Mesendoderm (in vitro differentiated cells): Measurements from ENCODE around the gene PSAPL1.

Source experiments
- DNase-seq: peaks from one replicate; pipeline ENCODE4 v3.0.0; 2013
- H2AK5ac ChIP-seq: 2 replicates; pipeline ENCODE4 v1.6.1; 2013; ENCODE audit warnings: low read length, inconsistent platforms
- H2BK120ac ChIP-seq: 2 replicates; pipeline ENCODE4 v1.6.1; 2013; ENCODE audit warnings: low read depth, mild to moderate bottlenecking, low read length, moderate library complexity, mixed read lengths
- H2BK15ac ChIP-seq: replicated peaks from 2 replicates; pipeline ENCODE4 v1.6.1; 2013; ENCODE audit warnings: low read depth, mild to moderate bottlenecking, moderate library complexity
- H2BK5ac ChIP-seq: 2 replicates; pipeline ENCODE4 v1.6.1; 2013; ENCODE audit warnings: low read length, inconsistent platforms
- H3K18ac ChIP-seq: 2 replicates; pipeline ENCODE4 v1.6.1; 2013; ENCODE audit warnings: mild to moderate bottlenecking, low read length, mixed read lengths
- H3K23ac ChIP-seq: one replicate; pipeline ENCODE4 v1.6.1; 2013; ENCODE audit warnings: low read length
- H3K27ac ChIP-seq: 2 replicates; pipeline ENCODE4 v1.5.1; 2013; ENCODE audit warnings: low read depth, mild to moderate bottlenecking, inconsistent platforms, low read length, moderate library complexity
- H3K27me3 ChIP-seq: 2 replicates; pipeline ENCODE4 v1.6.1; 2013; ENCODE audit warnings: low read length, control low read depth, mild to moderate bottlenecking, inconsistent platforms; ENCODE audit not compliant: insufficient read depth, poor library complexity
- H3K36me3 ChIP-seq: 2 replicates; pipeline ENCODE4 v1.6.1; 2013; ENCODE audit warnings: low read length, inconsistent platforms; ENCODE audit not compliant: control insufficient read depth, insufficient read depth
- H3K4ac ChIP-seq: one replicate; pipeline ENCODE4 v1.6.1; 2013; ENCODE audit warnings: low read depth, mild to moderate bottlenecking, low read length, moderate library complexity
- H3K4me1 ChIP-seq: 2 replicates; pipeline ENCODE4 v1.6.1; 2013; ENCODE audit warnings: low read depth, low read length, inconsistent platforms; ENCODE audit not compliant: control insufficient read depth
- H3K4me2 ChIP-seq: 2 replicates; pipeline ENCODE4 v1.6.1; 2013; ENCODE audit warnings: low read length
- H3K4me3 ChIP-seq: 2 replicates; pipeline ENCODE4 v1.5.1; 2013; ENCODE audit warnings: mild to moderate bottlenecking, low read length
- H3K56ac ChIP-seq: one replicate; pipeline ENCODE4 v1.6.1; 2013; ENCODE audit warnings: low read length
- H3K79me1 ChIP-seq: 2 replicates; pipeline ENCODE4 v1.6.1; 2013; ENCODE audit warnings: low read length, inconsistent platforms
- H3K79me2 ChIP-seq: 2 replicates; pipeline ENCODE4 v1.6.1; 2013; ENCODE audit warnings: mild to moderate bottlenecking, low read length; ENCODE audit not compliant: control insufficient read depth, insufficient read depth
- H3K9ac ChIP-seq: 2 replicates; pipeline ENCODE4 v1.6.1; 2013; ENCODE audit warnings: low read length, inconsistent platforms
- H4K5ac ChIP-seq: one replicate; pipeline ENCODE4 v1.6.1; 2013; ENCODE audit warnings: low read length
- H4K8ac ChIP-seq: one replicate; pipeline ENCODE4 v1.6.1; 2013; ENCODE audit warnings: low read depth, mild to moderate bottlenecking, control low read depth, low read length, moderate library complexity
- WGBS: extraction: QIAGEN DNeasy Blood & Tissue Kit; methylation state at CpG from one replicate; pipeline ENCODE4 v1.1.7; 2013; ENCODE audit warnings: low lambda C conversion rate, missing lambda C conversion rate; ENCODE audit not compliant: insufficient coverage; ENCODE audit errors: extremely low coverage; 5-methylcytosine and 5-hydroxymethylcytosine counted together

The PSAPL1 gene

DNA sequence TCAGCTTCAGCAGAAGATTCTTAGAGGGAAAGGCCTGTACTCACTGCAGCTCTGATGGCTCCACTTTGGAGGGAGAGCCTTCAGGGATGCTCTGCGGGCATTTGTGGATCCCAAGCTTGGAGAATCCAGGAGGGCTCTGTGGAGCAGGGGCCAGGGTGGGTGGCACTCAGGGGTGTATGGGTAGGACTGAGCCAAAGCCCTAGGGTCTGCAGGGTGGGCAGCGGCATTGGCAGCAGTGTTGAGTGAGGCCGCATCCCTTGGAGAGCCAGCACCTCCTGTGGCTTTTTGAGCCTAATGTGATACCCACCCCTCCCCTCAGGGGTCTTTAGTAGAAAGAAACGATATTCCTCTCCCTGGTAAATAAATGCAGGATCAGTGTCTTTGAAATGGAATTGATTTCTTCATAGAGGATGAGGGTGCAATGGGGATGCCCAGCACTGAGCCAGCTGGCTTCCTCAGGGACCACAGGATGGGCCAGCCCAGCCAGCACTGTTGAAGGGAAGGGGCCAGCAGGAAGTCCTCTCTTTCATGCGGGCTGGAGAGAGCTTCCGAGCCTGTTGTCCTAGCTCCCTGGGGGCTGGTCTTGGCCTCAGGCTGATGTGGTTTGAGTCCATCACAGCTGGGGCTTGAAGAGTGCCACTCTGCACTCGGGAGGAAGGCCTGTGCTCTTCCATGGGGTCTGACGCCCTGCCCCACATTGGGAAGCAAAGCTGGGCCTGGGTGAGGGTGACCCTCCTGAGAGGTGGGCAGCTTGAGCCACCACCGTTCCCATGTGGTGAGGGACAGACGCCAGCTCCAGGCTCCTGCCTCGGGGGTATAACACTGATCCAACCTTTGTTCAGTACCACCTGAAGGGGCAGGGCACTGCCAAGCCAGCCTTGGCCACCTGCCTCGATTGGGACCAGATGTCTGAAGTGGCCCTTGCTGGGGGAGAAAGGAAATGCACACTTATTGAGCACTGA is 49.5 kb downstream of the PSAPL1 start:
- H3K4me1 ChIP-seq = no peaks in the 10 kb centered on the region

DNA sequence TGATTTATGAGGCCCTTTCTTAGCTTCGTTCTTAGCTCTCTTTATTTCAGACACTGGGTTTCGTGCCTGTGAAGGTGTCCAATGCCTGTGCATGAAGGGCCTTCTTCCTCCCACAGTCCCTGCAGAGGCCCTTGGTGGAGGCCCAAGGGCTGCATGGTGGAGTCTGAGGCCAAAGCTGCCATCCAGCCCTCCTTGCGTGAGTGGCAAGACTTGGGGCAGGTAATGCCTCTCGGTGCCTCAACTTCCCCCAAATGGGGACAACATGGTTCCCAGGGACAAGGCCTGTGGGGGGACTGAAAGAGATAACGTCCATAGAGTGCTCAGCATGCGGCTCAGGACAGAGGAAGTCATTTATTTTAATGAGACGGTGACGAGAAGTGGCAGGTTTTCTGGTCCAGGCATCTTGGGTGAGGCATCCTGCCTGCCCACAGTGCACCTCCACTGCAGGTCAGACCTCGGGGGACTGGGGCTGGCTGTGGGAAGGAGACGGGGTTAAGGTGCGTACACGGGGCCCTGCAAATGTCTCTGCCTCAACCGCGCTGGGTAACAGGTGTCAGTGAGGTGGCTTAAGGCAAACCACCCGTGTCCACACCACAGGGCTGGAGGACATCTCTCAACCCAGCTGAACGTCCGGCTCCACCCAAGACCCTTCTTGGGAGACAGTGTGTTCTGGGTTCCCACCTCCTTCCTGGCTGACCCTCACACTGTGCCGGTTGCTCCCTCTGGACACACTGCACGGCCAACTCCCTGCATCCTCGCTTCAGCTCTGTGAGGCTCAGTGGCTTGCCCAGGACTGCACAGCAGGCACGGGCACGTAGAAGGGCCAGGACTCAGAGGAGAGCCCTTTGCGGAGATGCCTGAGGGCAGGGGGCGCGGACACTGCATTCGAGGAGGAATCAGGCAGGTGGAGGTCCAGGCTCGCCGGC is 50.5 kb downstream of the PSAPL1 start:
- H3K18ac ChIP-seq = no peak overlapping the region
- H3K79me1 ChIP-seq = no peaks in the 10 kb centered on the region
- H2BK5ac ChIP-seq = no peak overlapping the region
- no peak overlapping the region for H2AK5ac ChIP-seq
- no peaks in the 10 kb centered on the region for H3K4me1 ChIP-seq
- WGBS = no CpG with 5 or more reads among the region's 28 CpGs
- no peaks in the 10 kb centered on the region for H3K27me3 ChIP-seq
- no peaks in the 10 kb centered on the region for H3K36me3 ChIP-seq
- H3K4me3 ChIP-seq = no peak overlapping the region
- H2BK120ac ChIP-seq = no peak overlapping the region
- no peak overlapping the region for H3K27ac ChIP-seq
- no peak overlapping the region for H2BK15ac ChIP-seq
- H3K9ac ChIP-seq = no peak overlapping the region
- H4K5ac ChIP-seq = no peak overlapping the region
- no peak overlapping the region for H4K8ac ChIP-seq
- H3K4ac ChIP-seq = no peak overlapping the region
- DNase-seq = no peak
- H3K79me2 ChIP-seq = no peaks in the 10 kb centered on the region
- no peak overlapping the region for H3K56ac ChIP-seq
- no peak overlapping the region for H3K23ac ChIP-seq
- no peak overlapping the region for H3K4me2 ChIP-seq

More for the DNA sequence above, 49.5 kb downstream of the PSAPL1 start:
- H4K8ac ChIP-seq = no peak overlapping the region
- H2BK15ac ChIP-seq = no peak overlapping the region
- no peak for DNase-seq
- no peaks in the 10 kb centered on the region for H3K79me1 ChIP-seq
- H3K4ac ChIP-seq = no peak overlapping the region
- no peak overlapping the region for H2BK120ac ChIP-seq
- H4K5ac ChIP-seq = no peak overlapping the region
- H3K4me3 ChIP-seq = no peak overlapping the region
- H3K36me3 ChIP-seq = no peaks in the 10 kb centered on the region
- no CpG with 5 or more reads among the region's 12 CpGs for WGBS
- H3K79me2 ChIP-seq = no peaks in the 10 kb centered on the region
- no peak overlapping the region for H3K56ac ChIP-seq
- no peak overlapping the region for H3K23ac ChIP-seq
- no peak overlapping the region for H2BK5ac ChIP-seq
- no peaks in the 10 kb centered on the region for H3K27me3 ChIP-seq
- H3K4me2 ChIP-seq = no peak overlapping the region
- H3K9ac ChIP-seq = no peak overlapping the region
- H3K18ac ChIP-seq = no peak overlapping the region
- no peak overlapping the region for H2AK5ac ChIP-seq
- no peak overlapping the region for H3K27ac ChIP-seq

DNA sequence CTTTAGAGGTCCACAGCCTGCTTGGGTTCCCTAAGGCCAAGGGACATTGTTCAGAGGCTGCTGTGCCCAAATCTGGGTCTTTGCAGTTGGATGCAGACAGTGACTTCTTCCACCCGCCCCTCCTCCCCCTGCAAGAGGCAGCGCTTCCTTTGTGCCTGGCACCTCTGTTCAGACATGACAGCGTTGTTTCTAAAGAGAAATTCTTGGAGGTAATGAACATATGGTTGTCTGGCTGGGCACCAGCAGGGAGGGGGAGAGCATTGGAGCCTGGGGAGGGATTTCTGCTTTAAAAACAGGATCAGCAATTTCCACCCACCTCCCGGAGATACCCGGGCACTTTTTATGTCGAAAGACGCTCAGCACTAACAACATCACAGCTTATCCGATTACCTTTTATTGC is 51.5 kb downstream of the PSAPL1 start:
- Histone ChIP-seq H3K79me2 (no peaks in the 10 kb centered on the region), H3K9ac (no peak overlapping the region), H3K36me3 (no peaks in the 10 kb centered on the region), H3K23ac (no peak overlapping the region), H3K79me1 (no peaks in the 10 kb centered on the region), H2BK15ac (no peak overlapping the region), H3K4ac (no peak overlapping the region), H4K5ac (no peak overlapping the region), H3K18ac (no peak overlapping the region), H3K4me3 (no peak overlapping the region), H3K4me2 (no peak overlapping the region), H3K56ac (no peak overlapping the region), H2BK120ac (no peak overlapping the region), H3K27me3 (no peaks in the 10 kb centered on the region), H4K8ac (no peak overlapping the region), H2AK5ac (no peak overlapping the region), H3K4me1 (no peaks in the 10 kb centered on the region), H2BK5ac (no peak overlapping the region), H3K27ac (no peak overlapping the region)
- DNase-seq = no peak
- no CpG with 5 or more reads among the region's 8 CpGs for WGBS

DNA sequence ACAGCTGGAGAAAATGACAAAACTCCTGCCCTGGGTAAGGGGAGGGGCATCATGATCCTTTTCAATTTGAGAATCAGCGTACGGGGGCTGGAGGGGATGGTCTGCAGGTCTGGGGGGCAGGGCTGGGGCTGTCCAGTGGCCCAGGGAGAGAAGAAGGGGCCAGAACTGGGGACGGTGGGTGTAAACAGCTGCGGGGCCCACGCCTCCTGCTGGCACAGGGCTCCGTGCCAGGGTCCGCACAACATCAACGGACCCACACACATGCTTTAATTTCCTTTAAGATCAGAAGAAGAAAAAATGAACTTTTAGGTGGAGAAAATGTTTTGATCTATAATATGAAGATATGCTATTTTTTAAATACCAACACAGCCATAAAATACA is 52.1 kb downstream of the PSAPL1 start:
- H4K5ac ChIP-seq = no peak overlapping the region
- H3K4me2 ChIP-seq = no peak overlapping the region
- no peak overlapping the region for H4K8ac ChIP-seq
- no peak overlapping the region for H2BK120ac ChIP-seq
- H2BK15ac ChIP-seq = no peak overlapping the region
- no peak overlapping the region for H3K56ac ChIP-seq
- no peak overlapping the region for H3K9ac ChIP-seq
- H3K27me3 ChIP-seq = no peaks in the 10 kb centered on the region
- no peak overlapping the region for H3K23ac ChIP-seq
- no peaks in the 10 kb centered on the region for H3K36me3 ChIP-seq
- H2BK5ac ChIP-seq = no peak overlapping the region
- no peaks in the 10 kb centered on the region for H3K4me1 ChIP-seq
- H3K79me1 ChIP-seq = no peaks in the 10 kb centered on the region
- H3K18ac ChIP-seq = no peak overlapping the region
- no CpG with 5 or more reads among the region's 8 CpGs for WGBS
- no peak overlapping the region for H3K27ac ChIP-seq
- DNase-seq = no peak
- H2AK5ac ChIP-seq = no peak overlapping the region
- no peak overlapping the region for H3K4ac ChIP-seq
- H3K4me3 ChIP-seq = no peak overlapping the region
- H3K79me2 ChIP-seq = no peaks in the 10 kb centered on the region

DNA sequence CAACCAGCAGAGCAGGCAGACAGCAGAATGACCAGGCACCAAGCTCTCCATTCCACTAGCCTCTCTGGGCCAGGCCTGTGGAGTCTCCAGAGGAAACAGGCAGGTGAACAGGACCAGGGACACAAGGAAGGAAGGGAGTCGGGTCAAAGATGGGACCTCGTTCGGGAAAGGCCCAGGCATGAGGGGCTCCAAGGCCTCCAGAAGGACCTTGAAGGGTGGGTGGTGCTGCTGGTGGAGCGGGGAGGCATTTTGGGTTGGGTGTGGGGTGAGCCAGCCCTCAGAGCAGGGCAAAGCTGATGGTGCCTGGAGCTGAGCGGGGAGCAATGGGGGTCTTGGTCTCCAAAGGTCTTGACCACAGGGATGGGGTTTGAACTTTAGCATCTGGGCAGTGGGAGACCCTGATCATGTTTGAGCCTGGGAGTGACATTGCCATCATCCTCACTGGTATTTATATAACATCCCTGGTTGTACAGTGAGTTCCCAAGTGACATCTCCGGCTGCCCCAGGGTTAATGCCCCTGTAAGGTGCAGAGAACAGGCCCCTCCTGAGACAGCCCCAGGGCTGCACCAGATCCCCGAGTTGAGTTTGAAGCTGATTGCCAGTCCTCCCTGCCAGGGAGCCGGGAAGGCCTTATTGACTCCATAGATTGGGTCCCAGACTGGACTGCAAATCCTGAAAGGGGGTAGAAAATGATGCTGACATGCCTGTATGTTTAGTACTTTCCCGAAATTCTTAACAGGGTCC is 52.7 kb downstream of the PSAPL1 start:
- no peak overlapping the region for H4K8ac ChIP-seq
- no peaks in the 10 kb centered on the region for H3K79me1 ChIP-seq
- no peaks in the 10 kb centered on the region for H3K27me3 ChIP-seq
- no peaks in the 10 kb centered on the region for H3K36me3 ChIP-seq
- H3K4me3 ChIP-seq = no peak overlapping the region
- no peak overlapping the region for H2BK15ac ChIP-seq
- no CpG with 5 or more reads among the region's 9 CpGs for WGBS
- no peak overlapping the region for H3K27ac ChIP-seq
- H3K4ac ChIP-seq = no peak overlapping the region
- H2BK5ac ChIP-seq = no peak overlapping the region
- no peak overlapping the region for H3K9ac ChIP-seq
- H3K23ac ChIP-seq = no peak overlapping the region
- H4K5ac ChIP-seq = no peak overlapping the region
- H3K18ac ChIP-seq = no peak overlapping the region
- no peaks in the 10 kb centered on the region for H3K4me1 ChIP-seq
- no peak overlapping the region for H2AK5ac ChIP-seq
- no peaks in the 10 kb centered on the region for H3K79me2 ChIP-seq
- no peak overlapping the region for H3K4me2 ChIP-seq
- H3K56ac ChIP-seq = no peak overlapping the region
- DNase-seq = no peak
- no peak overlapping the region for H2BK120ac ChIP-seq
